Measurements from ENCODE around the gene AVL9.

- TF ChIP-seq GATA2 (IDR thresholded peaks at IDR 0.05; ENCODE audit: low read depth, low read length): no peak
- no peak for TF ChIP-seq GATA3 (IDR thresholded peaks at IDR 0.05; ENCODE audit: low read depth, low read length)
Observed at GRCh38 chr7:32536016-32536415, 40.7 kb downstream of the AVL9 start.

Data from SH-SY5Y (cell line).